BLaER1 treated with 17β-estradiol and CSF1 and Interleukin-3, amounts not matched to agents 10 nM and 100 nM (cell line): ENCODE measurements around the gene CADPS2.

Source experiments
- H3K27ac ChIP-seq, 11 experiments: shearing (Covaris generic); formaldehyde crosslinking; 2 replicates each; pipeline ENCODE4 v1.8.1; 2022
- H3K27me3 ChIP-seq, 11 experiments: shearing (Covaris generic); formaldehyde crosslinking; 2 replicates each; pipeline ENCODE4 v1.8.1; 2022
- H3K36me3 ChIP-seq, 11 experiments: shearing (Covaris generic); formaldehyde crosslinking; 2 replicates each; pipeline ENCODE4 v1.8.1; 2022
- H3K4me1 ChIP-seq, 10 experiments: shearing (Covaris generic); formaldehyde crosslinking; 2 replicates each; pipeline ENCODE4 v1.8.1; 2022
- H3K4me2 ChIP-seq, 11 experiments: shearing (Covaris generic); formaldehyde crosslinking; 2 replicates each; pipeline ENCODE4 v1.8.1; 2022
- H3K4me3 ChIP-seq, 10 experiments: shearing (Covaris generic); formaldehyde crosslinking; 2 replicates each; pipeline ENCODE4 v1.8.1; 2022
- H3K9ac ChIP-seq, 11 experiments: shearing (Covaris generic); formaldehyde crosslinking; 2 replicates each; pipeline ENCODE4 v1.8.1; 2022
- H3K9me3 ChIP-seq, 11 experiments: shearing (Covaris generic); formaldehyde crosslinking; replicated peaks in 1 of 11; 2 replicates each; pipeline ENCODE4 v1.8.1; 2022
- H4K20me1 ChIP-seq, 11 experiments: shearing (Covaris generic); formaldehyde crosslinking; 2 replicates each; pipeline ENCODE4 v1.8.1; 2022
- Cebpa-rat ChIP-seq, 11 experiments: shearing (Covaris generic); IDR thresholded peaks; 2 replicates each; pipeline ENCODE4 v1.8.1; 2022

The CADPS2 gene

DNA sequence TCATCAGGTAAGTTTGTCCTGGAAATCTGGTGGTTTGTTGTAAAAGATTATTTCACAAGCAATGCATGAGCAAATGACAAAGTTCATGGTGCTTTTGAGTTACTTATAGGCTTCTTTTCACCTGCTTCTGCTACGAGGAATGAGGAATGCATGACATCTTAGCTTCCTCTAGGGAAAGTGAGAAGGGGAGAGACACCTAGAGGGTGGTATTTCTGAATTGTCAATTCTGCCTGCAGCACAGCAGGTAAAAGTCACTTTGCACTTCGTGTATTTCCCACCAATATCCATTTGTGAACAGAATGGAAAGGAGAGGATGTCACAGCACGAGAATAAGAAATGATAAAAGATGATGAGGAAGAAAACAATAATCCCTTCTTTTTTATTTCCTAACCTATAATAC, 428.3 kb downstream of the CADPS2 start:
- Histone ChIP-seq H3K9ac (no peak overlapping the region), H3K27ac (no peak overlapping the region)

DNA sequence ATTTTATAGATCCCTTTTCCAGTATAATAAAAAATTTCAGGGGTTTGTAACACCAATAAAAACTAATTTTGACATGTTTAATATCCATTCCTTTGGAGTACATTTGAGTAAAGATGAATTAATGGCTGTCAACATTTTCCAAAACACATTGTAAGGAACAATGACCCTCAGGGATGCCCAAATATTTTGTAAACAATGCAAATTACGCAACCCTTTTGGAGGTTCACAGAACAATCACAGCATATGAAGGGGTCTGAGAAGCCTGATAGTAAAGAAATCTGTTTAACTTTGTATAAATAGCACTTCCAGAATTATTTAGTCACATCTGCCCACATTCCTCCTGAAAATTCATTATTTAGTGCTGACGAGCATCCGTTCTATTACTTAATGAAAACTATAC, 428.9 kb downstream of the CADPS2 start:
- no peaks in the 10 kb centered on the region for H3K27me3 ChIP-seq
- H3K9ac ChIP-seq: no peak overlapping the region
- no peaks in the 10 kb centered on the region for H4K20me1 ChIP-seq
- H3K9me3 ChIP-seq: no peaks in the 10 kb centered on the region
- TF ChIP-seq Cebpa-rat (IDR thresholded peaks at IDR 0.05): no peak
- H3K27ac ChIP-seq: no peak overlapping the region
- no peak overlapping the region for H3K4me3 ChIP-seq
- no peak overlapping the region for H3K4me2 ChIP-seq
- H3K4me1 ChIP-seq: no peaks in the 10 kb centered on the region
- no peaks in the 10 kb centered on the region for H3K36me3 ChIP-seq

More for the DNA sequence above, 428.3 kb downstream of the CADPS2 start:
- no peak overlapping the region for H3K4me2 ChIP-seq
- H3K4me1 ChIP-seq: no peaks in the 10 kb centered on the region
- no peak for TF ChIP-seq Cebpa-rat (IDR thresholded peaks at IDR 0.05)
- H3K4me3 ChIP-seq: no peak overlapping the region
- no peaks in the 10 kb centered on the region for H3K9me3 ChIP-seq
- H3K27me3 ChIP-seq: no peaks in the 10 kb centered on the region
- H4K20me1 ChIP-seq: no peaks in the 10 kb centered on the region
- no peaks in the 10 kb centered on the region for H3K36me3 ChIP-seq

DNA sequence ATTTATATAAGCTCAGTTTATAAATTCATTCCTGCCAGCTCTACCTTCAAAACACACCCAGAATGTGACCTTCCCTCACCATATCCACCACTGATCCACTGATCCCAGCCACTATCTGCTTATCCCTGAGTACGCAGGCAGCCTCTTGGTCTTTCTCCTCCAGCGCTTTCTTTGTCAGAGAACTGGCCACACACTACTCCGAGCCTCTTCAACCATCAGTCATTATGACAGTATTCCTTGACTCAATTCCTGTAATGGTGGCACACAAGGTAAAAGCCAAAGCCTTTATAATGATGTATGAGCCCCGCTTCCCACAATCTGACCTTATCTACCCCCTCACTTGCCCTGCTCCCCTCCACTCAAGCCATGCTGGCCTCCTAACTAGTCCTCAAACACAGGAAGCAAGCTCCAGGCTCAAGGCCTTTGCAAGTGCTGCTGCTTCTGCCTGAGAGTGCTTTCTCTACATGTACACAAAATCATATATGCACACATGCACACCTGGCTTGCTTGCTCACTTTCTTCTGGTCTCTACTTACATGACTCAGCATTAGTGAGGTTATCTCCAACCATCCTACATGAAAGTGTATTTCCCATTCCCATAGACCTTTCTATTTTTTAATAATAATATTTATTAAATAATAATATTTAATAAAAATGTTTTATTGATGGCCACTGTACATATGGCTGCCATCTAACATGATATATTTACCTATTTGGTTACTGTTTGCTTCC, 431.3 kb downstream of the CADPS2 start:
- no peak overlapping the region for H3K27ac ChIP-seq

DNA sequence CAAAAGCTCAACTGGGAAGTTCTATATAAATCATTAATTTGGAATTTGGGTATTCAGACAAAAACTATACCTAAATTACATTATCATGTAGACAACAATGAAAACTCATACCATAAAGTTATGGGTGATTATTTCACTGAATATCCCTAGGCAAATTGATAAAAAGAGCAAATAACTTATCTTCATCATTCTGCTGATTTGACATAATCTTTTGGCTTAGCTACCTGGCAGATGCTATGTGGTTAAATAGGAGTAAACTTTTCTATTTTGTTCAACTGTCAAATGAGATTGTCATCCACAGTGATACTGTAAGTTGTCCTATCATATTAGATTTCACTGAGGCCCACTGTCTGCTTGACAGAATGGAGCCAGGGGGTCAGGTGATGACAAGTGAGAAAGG, 432.8 kb downstream of the CADPS2 start:
- TF ChIP-seq Cebpa-rat (IDR thresholded peaks at IDR 0.05): no peak
- Histone ChIP-seq H3K4me3 (no peak overlapping the region), H3K9ac (no peak overlapping the region), H3K27me3 (no peaks in the 10 kb centered on the region), H3K4me1 (no peaks in the 10 kb centered on the region), H4K20me1 (no peaks in the 10 kb centered on the region), H3K27ac (no peak overlapping the region), H3K9me3 (no peaks in the 10 kb centered on the region), H3K36me3 (no peaks in the 10 kb centered on the region), H3K4me2 (no peak overlapping the region)

More for the DNA sequence above, 431.3 kb downstream of the CADPS2 start:
- no peaks in the 10 kb centered on the region for H3K9me3 ChIP-seq
- TF ChIP-seq Cebpa-rat (IDR thresholded peaks at IDR 0.05): no peak
- no peak overlapping the region for H3K4me3 ChIP-seq
- H3K27me3 ChIP-seq: no peaks in the 10 kb centered on the region
- no peak overlapping the region for H3K9ac ChIP-seq
- H3K36me3 ChIP-seq: no peaks in the 10 kb centered on the region
- H3K4me2 ChIP-seq: no peak overlapping the region
- no peaks in the 10 kb centered on the region for H3K4me1 ChIP-seq
- H4K20me1 ChIP-seq: no peaks in the 10 kb centered on the region

DNA sequence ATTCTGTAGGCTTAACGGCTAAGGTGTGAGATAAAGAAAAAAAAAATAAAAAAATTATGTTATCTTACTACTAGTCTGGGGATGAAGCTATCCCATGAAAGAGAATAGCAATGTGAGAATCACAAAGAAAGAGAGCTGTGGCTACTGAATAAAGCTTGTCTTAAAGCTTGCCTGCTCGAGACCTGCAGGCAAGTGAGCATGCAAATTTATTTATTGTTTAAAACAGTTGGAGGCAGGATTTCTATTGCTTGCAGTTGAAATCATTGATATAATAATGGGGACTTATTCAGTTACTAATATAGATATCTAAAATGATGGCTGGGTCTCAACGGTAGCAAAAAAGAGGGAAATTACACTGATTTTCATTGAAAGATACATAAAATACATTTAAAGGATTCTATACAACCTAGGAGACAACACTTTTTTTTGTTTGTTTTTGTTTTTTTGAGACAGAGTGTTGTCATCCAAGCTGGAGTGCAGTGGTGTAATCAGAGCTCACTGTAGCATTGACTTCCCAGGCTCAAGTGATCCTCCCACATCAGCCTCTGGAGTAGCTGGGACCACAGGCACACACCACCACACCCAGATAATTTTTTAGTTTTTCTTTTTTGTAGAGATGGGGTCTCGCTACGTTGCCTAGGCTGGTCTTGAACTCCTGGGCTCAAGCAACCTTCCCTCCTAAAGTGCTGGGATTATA, 437.2 kb downstream of the CADPS2 start:
- no peak overlapping the region for H3K4me3 ChIP-seq
- no peaks in the 10 kb centered on the region for H3K27me3 ChIP-seq
- H4K20me1 ChIP-seq: no peaks in the 10 kb centered on the region
- H3K27ac ChIP-seq: no peak overlapping the region
- no peak overlapping the region for H3K4me2 ChIP-seq
- H3K9me3 ChIP-seq: no peaks in the 10 kb centered on the region
- no peak for TF ChIP-seq Cebpa-rat (IDR thresholded peaks at IDR 0.05)
- H3K36me3 ChIP-seq: no peaks in the 10 kb centered on the region
- H3K4me1 ChIP-seq: no peaks in the 10 kb centered on the region
- no peak overlapping the region for H3K9ac ChIP-seq

DNA sequence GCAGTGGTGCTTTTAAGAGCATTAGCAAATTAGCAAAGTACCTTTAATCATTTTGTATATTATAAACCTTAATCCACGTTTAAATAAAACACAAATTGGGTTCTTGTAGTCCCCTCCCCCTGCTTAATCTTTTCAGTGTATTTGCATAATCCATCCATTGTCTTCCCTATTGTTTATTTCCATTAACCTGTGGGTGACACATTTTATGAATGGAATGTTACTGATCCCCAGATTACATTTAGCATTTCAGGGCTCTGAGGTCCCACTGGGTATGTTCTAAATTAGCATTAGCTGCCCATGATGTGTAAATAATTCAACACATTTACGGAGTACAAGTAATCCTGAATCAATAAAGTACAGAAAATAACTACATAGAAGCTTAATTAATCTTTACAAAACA, 443.3 kb downstream of the CADPS2 start:
- H3K4me3 ChIP-seq: no peak overlapping the region
- no peak overlapping the region for H3K27ac ChIP-seq
- no peaks in the 10 kb centered on the region for H4K20me1 ChIP-seq
- peaks cover 0 to 5% (median 0%) of the 10 kb centered on the region in 10 experiments; a peak in 2 of 20 replicates for H3K4me1 ChIP-seq
- no peak overlapping the region for H3K4me2 ChIP-seq
- no peak for TF ChIP-seq Cebpa-rat (IDR thresholded peaks at IDR 0.05)
- H3K36me3 ChIP-seq: no peaks in the 10 kb centered on the region
- H3K9ac ChIP-seq: no peak overlapping the region
- H3K9me3 ChIP-seq: no peaks in the 10 kb centered on the region
- no peaks in the 10 kb centered on the region for H3K27me3 ChIP-seq

DNA sequence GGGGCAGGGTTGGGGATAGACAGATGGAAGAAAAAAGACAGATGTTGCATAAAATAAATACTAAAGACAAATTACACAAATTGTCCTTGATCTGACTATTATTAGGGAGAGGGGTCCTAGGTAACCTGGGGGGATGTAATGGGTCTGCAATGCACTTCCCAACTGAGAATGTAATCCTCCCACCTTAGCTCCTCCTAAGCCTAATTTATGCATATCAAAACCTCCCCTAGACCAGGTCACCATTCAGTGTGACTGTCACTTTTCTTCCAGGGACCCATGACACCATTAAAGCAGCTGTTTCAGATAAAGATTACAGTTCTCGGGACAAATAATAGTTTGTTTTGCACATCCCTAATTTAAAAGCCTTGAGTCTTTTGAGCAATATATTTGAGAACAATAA, 447.8 kb downstream of the CADPS2 start:
- Histone ChIP-seq H3K36me3 (no peaks in the 10 kb centered on the region), H3K27me3 (no peaks in the 10 kb centered on the region), H3K4me1 (peaks cover 0 to 5% (median 0%) of the 10 kb centered on the region in 10 experiments; a peak in 2 of 20 replicates), H3K9me3 (no peaks in the 10 kb centered on the region), H3K4me2 (no peak overlapping the region), H3K9ac (no peak overlapping the region), H3K4me3 (no peak overlapping the region), H4K20me1 (no peaks in the 10 kb centered on the region), H3K27ac (no peak overlapping the region)
- TF ChIP-seq Cebpa-rat (IDR thresholded peaks at IDR 0.05): no peak

DNA sequence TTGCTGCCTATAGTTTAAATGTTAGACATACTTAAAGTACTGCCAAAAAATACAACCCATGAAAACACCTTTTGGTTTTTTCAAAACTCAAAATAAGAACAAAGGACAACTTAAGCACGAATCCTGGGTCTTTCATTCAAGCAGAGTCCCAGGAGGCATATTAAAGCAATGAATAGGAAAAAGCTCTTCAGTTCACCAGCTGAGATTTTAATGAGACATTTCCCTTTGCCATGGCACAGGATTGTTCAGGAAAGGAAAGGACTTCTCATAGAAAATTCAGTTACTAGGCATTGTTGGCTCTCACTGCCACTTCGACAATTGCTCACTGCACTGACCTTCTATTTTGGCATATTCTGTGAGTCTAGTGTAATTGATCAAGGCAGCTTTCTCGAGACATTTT, 448.3 kb downstream of the CADPS2 start:
- H3K9ac ChIP-seq: no peak overlapping the region
- no peaks in the 10 kb centered on the region for H3K36me3 ChIP-seq
- TF ChIP-seq Cebpa-rat (IDR thresholded peaks at IDR 0.05): no peak
- H4K20me1 ChIP-seq: no peaks in the 10 kb centered on the region
- no peaks in the 10 kb centered on the region for H3K9me3 ChIP-seq
- no peak overlapping the region for H3K4me2 ChIP-seq
- no peak overlapping the region for H3K27ac ChIP-seq
- no peaks in the 10 kb centered on the region for H3K27me3 ChIP-seq
- peaks cover 0 to 5% (median 0%) of the 10 kb centered on the region in 10 experiments; a peak in 2 of 20 replicates for H3K4me1 ChIP-seq
- no peak overlapping the region for H3K4me3 ChIP-seq

DNA sequence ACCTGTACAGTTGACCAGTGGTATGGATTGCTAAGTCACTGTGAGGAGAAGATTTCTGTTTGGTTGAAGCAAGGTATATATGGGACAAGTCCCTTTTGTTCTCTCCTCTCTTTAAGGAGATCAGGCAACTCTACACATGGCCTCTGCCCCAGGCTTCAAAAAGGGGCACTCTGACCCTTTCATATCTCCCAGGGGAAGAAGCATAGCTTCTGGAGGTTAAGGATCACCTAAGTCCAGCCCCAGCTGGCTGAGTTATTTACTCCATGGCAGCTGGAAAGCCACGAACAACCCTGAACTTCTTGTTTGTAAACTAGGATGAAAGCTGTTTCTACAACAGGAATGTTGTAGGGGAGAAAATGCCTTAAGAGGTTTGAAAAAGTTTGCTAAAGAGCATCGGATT, 452.5 kb downstream of the CADPS2 start:
- Histone ChIP-seq H3K4me3 (no peak overlapping the region), H3K4me2 (no peak overlapping the region), H4K20me1 (no peaks in the 10 kb centered on the region), H3K27ac (no peak overlapping the region), H3K9ac (no peak overlapping the region), H3K27me3 (no peaks in the 10 kb centered on the region), H3K4me1 (no peaks in the 10 kb centered on the region), H3K9me3 (no peaks in the 10 kb centered on the region), H3K36me3 (no peaks in the 10 kb centered on the region)
- no peak for TF ChIP-seq Cebpa-rat (IDR thresholded peaks at IDR 0.05)

DNA sequence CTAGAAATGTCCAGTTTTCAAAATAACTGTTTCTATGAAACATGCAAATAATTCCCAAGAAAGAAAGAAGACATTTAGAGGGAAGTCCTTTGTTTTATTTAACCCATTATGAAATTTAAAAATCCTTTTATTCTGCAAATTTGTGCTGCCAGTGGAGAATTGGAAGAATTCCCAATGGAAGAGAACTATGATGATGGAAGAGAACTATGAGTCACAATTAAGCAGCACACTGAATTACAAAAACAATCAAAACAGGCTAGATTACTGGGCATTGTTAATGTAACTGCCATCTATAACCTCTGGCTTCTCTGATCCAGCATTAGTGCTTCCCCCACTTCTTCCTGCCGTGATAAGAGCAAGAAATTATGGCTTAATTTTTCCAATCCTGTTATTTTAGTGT, 455.6 kb downstream of the CADPS2 start:
- Histone ChIP-seq H3K9me3 (no peaks in the 10 kb centered on the region), H3K9ac (no peak overlapping the region), H3K4me1 (no peaks in the 10 kb centered on the region), H4K20me1 (no peaks in the 10 kb centered on the region), H3K4me2 (no peak overlapping the region), H3K4me3 (no peak overlapping the region), H3K27me3 (no peaks in the 10 kb centered on the region), H3K36me3 (no peaks in the 10 kb centered on the region), H3K27ac (no peak overlapping the region)
- TF ChIP-seq Cebpa-rat (IDR thresholded peaks at IDR 0.05): no peak
